Superior temporal gyrus (tissue), 1 donor: ENCODE results near the gene DCLK1.

Experiments
- DNase-seq: peaks from one replicate; pipeline ENCODE4 v3.0.0-alpha.2; 2016; ENCODE audit errors: extremely low spot score

DCLK1 gene

GRCh38 chr13:36046672-36047071 is 84.5 kb downstream of the DCLK1 start:
- DNase-seq: no peak

GRCh38 chr13:36038785-36039555 is 92.2 kb downstream of the DCLK1 start:
- peak; percentile 77 for DNase-seq

GRCh38 chr13:36033035-36033434 is 98.1 kb downstream of the DCLK1 start:
- no peak for DNase-seq

DNA sequence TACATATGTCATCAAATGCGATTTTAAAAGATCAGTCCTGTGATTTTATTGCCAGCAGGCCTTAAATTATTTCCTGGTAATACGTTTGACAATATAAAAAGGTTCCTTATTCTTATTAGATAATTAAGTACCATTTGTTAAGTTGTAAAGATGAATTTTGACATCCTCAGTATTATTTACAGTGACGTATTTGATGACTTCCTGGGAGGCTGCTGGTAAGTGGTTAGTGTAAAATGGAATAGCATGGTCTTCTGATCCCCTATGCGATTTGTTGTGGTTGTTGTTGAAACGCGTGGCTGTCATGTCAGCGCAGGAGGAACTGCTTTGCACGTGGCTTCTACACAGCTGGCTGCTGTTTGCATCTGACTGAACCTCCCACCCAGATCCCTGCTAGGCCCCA is 99.7 kb downstream of the DCLK1 start:
- DNase-seq: no peak

DNA sequence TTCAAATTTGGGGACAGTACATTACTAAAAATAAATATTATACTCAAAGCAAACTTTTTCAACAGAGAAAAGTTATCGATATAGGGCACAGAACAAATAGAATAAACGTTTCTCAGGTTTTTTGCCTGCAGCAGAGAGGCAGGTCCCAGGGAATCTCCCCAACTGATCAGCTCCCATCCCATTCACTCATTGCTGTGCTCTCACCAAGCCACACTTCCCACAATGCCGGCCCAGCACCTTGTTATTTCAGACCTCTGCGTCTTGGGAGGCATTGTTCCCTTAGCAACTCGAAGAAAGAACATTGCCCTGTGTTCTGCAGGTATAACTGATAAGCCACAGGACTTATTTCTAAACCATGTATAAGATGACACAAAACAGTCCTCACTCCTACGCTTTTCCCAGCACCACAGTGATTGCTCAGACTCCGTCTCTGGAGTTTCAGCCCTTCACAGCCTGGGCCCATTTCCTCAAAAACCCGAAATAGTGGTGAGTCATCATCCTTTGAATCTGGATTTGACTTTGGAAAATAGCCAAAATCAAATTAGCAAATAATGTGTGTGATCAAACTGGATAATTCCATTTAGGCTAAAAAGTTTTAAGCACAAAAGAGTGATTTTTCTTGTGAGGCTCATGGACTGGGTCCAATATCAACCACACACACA is 100.4 kb downstream of the DCLK1 start:
- DNase-seq: peak; percentile 55

DNA sequence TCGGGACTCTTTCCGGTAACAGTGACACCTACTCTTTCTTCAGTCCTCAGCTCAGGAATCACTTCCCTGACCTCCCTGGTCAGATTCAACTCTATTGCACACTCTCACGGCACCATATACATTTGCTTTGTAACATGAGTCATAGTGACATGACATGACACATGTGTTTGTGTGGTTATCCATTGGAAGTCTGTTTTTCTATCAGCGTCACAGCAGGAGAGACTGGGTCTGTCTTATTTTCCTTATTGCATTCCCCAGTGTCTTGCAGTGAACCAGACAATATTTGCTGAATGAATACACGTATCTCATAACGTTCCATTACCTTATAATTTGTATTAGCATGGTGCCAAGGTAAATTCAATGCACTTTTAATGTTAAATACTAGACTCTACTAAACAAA is 102.0 kb downstream of the DCLK1 start:
- no peak for DNase-seq

DNA sequence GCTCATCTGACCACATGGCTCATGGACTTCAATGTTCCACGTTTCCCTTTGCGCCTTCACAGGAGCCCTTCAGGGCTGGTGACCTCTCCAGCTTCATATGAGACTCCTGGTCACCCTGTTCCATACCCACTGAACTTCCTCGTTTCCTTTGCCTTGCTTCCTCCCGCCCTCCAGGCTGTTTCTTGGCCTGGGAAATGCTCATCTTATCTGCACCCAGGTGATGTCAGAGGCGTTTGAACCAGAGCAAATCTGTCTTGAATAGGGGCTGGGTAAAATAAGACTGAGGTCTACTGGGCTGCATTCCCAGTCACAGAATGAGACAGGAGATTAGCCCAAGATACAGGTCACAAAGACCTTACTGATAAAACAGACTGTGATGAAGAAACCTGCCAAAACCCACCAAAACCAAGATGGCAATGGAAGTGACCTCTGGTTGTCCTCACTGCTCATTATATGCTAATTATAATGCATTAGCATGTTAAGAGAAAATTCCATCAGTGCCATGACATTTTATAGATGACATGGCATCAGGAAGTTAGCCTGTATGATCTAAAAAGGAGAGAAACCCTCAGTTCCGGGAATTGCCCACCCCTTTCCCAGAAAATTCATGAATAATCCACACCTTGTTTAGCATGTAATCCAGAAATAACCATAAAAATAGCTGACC is 102.7 kb downstream of the DCLK1 start:
- DNase-seq: no peak

GRCh38 chr13:36026531-36026930 is 104.7 kb downstream of the DCLK1 start:
- no peak for DNase-seq

- DNase-seq: no peak
These were observed 116.4 kb downstream of the DCLK1 start for GRCh38 chr13:36014763-36015162.

DNA sequence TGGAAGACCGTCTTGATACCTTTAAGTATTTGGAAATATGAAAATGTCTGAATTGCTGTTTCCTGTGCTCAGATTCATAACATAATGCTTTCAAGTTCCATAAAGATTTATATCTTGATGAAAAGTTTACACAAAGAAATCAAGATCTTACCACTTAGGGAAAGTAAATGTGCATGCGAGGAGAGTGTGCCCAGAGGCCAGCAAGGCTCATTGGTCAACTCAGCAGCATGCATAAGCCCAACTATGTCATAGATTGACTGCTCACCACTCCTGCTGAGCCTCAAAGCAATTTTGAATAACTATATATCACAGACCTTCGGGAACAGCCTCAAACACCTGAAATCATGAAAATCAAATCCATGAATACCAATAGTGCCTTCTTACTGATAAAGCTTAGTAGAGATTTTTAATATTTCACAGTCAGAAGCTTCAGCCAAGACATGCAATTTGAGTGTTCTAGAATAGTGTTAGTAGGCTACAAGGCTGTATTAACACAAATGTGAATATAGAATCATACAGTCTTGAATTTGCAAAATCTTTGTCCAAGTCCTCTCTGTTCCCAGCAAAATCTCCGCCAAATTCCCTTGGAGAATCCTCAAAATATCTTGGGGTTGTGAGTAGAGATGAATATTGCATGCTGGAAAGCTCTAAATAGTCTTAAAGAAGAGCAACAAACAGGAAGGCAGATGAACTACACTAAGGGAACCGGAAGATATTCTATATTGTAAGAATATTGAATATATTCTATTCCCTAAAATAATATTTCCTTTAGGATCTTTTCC is 124.1 kb downstream of the DCLK1 start:
- DNase-seq: no peak

DNA sequence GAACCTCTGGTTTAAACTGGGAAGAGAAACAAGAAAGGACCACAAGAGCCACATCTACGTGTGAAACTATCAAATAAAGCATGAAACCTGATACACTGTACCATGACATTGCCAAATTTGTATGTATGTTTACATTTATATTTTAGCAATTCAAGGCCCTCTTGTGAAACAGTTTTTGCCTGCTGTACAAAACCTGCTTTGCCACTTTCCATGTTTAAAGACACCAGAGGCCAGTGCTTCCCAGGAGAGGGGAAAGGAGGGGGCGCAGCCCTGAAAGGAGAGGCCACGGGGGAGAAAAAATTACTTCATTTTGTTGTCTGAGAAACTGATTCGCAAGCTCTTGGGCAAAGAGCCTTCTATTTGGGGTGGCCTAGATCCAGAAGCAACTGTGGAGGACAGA is 124.8 kb downstream of the DCLK1 start:
- no peak for DNase-seq

DNA sequence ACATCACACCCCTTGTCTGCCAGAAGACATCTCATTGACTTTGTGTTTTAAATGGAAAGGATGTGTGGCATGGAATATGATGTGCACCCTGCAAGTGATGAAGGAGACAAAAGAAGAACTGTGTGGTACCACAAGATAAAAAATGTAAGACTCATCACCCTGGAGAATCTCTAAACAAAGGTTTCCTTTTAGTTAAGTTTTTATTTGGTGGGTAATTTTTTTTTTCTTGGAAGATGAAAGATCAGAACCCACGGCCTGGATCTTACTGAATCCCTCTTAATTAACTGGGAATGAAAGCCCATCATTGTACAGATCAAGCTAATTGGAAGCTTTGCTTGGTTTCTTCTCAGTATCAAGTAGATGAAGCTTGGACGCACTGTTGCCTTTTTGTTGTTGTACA is 129.6 kb downstream of the DCLK1 start:
- DNase-seq: no peak

GRCh38 chr13:36000028-36000427 is 131.2 kb downstream of the DCLK1 start:
- DNase-seq: no peak

DNA sequence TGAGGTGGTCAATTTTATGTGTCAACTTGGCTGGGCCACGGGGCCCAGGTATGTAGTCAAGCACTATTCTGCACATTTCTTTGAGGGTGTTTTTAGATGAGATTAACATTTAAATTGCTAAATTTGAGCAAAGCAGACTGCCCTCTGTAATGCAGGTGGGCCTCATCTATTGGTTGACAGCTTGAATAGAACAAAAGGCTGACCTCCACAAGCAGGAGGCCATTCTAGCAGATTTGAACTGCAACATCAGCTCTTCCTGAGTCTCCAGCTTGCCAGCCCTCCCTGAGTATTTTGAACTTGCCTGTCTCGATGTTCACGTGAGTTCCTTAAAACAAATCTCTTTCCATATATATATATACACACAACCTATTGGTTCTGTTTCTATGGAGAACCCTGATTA is 134.8 kb downstream of the DCLK1 start:
- no peak for DNase-seq

- DNase-seq: no peak
These were observed 136.0 kb downstream of the DCLK1 start for GRCh38 chr13:35995136-35995535.

DNA sequence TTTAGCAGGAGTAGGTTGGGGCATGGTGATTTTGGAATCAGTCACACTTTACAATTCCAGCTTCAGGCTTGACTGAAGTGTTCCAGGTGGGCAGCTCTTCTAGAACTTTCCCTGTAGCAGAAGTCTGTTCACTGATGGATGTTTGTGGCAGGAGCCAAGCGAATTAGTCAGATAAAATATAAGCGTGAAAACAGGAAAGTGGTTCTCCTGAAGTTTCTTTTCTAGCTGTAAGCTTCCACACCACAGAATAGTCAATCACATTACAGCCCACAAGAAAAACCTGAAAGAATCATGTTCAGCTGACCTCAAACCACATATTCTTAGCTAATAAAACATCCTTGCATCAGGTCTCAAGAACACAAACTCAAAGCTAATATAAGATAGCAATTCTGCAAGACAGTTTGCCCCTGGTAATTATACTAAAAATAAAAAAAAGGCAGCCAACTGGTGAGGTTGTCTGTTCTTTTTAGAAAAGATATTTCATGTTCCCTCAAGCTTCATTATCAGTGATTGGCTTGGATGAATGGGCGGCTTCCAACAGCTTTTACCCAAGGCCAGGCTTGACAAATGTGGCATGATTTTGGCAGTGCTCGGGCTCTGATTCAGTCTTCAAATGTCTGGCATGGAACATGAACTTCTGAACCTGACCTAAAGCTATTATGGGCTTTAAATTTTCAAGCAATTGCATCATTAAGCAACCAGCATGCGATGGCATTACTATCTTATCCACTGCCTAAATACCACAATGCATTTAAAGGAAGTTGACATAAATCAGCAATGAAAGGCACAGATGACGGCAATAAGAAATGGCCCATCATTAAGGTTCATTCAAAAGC is 136.8 kb downstream of the DCLK1 start:
- no peak for DNase-seq

DNA sequence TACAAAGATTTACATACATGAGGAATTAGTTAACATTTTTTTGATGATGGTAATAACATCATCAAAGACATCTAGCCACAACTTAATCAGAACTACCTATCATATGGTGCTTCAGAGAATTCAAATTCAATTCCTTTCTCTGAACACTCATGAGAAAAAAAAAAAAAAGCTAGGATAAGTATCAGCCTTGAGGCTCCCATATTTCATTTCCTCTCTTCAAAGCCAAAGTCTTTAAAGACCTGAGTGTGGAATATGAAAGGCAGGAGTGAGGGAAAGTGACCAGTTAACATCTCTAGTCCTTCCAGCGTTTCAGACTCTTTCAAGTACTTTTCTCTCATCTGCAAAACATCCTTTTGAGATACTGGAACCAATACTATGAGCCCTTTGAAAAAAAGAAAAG is 137.5 kb downstream of the DCLK1 start:
- DNase-seq: no peak

DNA sequence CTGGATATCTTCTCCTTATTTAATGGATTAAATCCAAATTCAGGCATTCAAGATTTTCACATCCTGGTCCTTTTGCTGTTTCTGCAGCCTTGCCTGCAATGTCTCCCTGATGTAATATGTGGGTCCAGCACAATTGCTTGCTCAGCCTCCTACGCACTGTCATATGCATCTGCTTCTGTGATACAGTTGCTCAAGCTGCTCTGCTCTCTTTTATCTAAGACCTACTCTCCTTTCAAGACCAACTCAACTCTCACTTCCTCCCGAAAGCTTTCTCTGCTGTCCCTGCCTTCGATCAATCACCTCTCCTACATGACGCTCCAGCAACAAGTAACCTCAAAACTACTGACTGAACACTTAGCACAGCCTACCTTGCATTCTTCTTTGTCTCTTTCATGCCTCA is 138.2 kb downstream of the DCLK1 start:
- peak; percentile 76 for DNase-seq

GRCh38 chr13:35990196-35990595 is 141.0 kb downstream of the DCLK1 start:
- no peak for DNase-seq

DNA sequence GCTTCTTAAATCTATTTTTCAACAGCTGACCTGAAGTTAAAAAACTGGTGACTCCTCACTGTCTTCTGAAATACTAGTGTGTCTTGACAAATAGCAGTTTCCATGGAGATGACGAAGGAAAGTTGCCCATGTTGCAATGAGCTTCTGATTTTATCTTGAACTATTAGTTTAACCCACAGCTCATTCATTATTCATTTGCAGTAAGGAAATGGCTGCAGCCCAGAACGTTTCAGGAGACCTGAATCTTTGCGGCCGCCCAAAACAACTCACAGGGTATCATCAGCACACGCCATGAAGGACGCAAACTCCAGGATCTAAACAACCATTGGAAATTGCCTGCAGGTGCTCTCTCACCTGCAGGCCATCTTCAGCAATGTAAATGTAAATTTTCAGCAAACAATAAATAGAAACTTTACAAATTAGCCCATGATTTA is 142.5 kb downstream of the DCLK1 start:
- no peak for DNase-seq
